GM12801 (cell line): ENCODE measurements around the gene ACOT9.

Experiments
- TF ChIP-seq, protein P1 (sequence below): IDR thresholded peaks from one replicate; pipeline ENCODE4 v1.5.1; 2011; ENCODE audit warnings: control low read depth; ENCODE audit not compliant: insufficient read length; ENCODE audit errors: extremely low read depth

Gene ACOT9

GRCh38 chrX:23776363-23776762 is 33.3 kb upstream of the ACOT9 start:
- TF ChIP-seq, protein P1, sequence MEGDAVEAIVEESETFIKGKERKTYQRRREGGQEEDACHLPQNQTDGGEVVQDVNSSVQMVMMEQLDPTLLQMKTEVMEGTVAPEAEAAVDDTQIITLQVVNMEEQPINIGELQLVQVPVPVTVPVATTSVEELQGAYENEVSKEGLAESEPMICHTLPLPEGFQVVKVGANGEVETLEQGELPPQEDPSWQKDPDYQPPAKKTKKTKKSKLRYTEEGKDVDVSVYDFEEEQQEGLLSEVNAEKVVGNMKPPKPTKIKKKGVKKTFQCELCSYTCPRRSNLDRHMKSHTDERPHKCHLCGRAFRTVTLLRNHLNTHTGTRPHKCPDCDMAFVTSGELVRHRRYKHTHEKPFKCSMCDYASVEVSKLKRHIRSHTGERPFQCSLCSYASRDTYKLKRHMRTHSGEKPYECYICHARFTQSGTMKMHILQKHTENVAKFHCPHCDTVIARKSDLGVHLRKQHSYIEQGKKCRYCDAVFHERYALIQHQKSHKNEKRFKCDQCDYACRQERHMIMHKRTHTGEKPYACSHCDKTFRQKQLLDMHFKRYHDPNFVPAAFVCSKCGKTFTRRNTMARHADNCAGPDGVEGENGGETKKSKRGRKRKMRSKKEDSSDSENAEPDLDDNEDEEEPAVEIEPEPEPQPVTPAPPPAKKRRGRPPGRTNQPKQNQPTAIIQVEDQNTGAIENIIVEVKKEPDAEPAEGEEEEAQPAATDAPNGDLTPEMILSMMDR = no peak

DNA sequence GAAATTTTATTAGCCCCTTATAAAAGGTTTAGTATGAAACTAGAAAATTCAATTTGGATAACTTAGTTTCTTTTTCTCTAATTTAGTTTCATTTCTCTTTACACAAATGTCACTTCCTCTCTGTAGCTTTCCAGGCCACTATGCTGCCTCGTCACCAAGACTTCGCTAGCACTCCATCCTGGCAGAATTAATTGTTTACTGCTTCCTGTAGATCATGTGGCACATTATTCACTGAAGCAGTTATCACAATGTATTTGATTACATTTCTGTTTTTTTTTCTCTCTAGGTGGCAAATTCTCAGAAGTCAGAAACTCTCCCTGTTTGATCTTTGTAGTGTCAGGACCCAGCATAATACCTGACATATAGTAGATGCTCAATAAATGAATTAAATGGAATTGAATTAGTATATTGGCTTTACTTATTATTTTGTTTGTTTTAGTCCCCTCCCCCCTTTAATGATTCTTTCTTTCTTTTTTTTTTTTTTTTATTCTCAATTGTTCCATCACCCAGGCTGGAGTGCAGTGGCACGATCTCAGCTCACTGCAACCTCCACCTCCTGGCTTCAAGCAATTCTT is 30.6 kb upstream of the ACOT9 start:
- TF ChIP-seq, protein P1 = no peak

DNA sequence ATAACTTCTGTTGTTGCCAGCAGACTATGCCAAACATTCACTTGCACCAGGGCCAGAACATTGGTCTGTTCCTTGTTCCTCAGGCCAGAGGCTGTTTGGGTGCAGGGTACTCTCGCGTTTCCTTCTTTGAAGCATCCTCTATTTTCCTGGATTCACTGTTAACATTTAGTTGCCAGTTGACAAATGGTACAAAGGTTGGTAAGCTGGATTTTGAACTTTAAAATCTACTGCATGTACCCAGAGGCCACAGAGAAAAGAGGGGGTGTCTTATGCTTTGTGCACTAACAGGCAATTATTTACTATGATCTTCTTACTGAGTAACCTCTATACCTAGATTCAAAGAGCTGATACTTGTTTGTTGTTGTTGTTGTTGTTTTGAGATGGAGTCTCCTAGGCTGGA is 27.1 kb upstream of the ACOT9 start:
- TF ChIP-seq, protein P1 = no peak

GRCh38 chrX:23766650-23767551 is 23.8 kb upstream of the ACOT9 start:
- TF ChIP-seq, protein P1 = no peak

- TF ChIP-seq, protein P1 = no peak
Measured at GRCh38 chrX:23765868-23766267, 22.8 kb upstream of the ACOT9 start.

DNA sequence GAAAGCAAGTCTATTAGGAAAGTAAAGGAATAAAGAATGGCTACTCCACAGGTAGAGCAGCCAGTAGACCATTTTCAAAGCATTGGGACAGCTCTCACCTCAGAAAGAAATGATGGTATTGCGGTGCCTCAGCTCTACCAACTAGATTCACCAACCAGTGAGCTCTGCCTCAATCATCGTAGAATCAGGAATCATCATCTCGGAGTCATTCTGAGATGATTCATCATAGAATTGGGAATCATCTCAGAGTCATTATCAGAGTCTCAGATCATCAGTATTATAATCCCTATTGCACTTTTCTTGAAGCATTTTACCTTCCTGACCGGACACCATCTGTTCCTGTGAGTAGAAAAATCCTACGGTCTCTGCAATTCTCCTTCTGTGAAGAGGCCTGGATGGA is 22.4 kb upstream of the ACOT9 start:
- TF ChIP-seq, protein P1 = no peak

DNA sequence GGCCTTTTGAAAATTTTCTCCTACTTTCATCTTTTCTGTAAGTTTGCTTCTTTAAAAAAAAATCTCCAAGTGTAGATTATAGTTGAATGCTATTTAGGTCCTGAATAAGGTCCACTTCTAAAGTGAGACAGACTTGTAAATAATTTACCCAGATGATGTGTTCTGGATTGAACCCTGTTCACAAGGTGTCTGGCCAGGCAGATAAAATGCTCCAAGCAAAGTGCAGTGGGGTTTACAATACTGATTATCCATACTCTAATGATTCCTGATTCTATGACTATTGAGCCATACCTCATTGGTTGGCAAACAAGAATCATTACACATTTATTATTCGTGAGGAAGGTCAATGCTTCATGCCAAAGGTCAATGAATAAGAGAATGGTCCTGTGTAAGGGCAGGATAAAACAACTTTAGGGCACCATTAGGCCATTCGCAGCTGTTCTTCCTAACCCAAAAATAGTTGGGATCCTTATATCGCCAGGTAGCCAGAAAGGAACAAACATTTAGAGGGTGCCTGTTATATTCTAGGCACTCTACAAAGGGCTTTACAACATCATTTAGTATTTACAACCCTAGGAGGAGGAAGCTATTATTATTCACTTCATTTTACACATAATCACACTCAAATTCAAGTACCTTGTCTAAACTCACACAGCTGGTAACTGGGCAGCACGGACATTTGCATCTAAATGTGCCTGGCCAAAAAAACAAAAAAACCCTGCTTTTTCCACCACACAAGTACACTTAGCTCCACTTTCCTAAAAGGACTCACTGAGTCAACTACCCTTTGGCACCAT is 21.3 kb upstream of the ACOT9 start:
- TF ChIP-seq, protein P1 = no peak
